ENCODE data around the gene UBL7.

DNA sequence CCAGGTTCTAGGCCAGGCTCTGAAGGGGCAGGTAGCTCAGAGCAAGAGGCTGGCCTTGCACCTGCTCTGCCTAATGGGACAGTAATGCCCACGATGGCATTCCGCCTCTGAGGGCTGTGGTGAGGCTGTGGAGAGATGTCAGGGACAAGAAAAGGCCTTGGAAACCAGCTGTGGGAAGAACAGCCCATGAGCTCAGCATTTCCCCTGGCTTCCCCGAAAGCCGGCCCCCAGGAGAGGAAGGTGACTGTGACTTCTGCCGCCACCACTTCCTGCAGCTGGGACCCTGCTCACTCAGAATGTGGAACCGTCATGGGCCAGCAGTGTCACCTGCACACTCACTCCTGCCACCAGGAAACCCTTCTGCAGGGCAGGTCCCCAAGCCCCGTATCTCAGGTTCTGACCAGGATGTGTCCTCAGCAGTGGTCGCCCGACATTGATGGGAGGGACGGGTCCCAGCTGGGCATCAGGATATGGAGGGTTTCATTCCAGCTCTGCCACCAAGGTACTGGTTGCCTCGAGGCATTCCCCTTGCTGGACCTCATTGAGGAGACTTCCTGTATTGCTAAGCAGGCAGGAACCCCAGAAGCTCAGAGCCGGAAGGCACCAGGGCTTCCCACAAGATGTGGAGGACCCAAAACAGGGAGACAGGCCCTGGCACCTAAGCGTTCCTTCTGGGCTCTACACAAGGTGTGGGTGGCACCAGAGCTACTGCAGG is 57.9 kb downstream of the UBL7 start:
- TF ChIP-seq, protein P1, sequence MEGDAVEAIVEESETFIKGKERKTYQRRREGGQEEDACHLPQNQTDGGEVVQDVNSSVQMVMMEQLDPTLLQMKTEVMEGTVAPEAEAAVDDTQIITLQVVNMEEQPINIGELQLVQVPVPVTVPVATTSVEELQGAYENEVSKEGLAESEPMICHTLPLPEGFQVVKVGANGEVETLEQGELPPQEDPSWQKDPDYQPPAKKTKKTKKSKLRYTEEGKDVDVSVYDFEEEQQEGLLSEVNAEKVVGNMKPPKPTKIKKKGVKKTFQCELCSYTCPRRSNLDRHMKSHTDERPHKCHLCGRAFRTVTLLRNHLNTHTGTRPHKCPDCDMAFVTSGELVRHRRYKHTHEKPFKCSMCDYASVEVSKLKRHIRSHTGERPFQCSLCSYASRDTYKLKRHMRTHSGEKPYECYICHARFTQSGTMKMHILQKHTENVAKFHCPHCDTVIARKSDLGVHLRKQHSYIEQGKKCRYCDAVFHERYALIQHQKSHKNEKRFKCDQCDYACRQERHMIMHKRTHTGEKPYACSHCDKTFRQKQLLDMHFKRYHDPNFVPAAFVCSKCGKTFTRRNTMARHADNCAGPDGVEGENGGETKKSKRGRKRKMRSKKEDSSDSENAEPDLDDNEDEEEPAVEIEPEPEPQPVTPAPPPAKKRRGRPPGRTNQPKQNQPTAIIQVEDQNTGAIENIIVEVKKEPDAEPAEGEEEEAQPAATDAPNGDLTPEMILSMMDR (IDR thresholded peaks at IDR 0.05) = no peak
- TF ChIP-seq POLR2A (IDR thresholded peaks at IDR 0.05) = no peak

All from testis (tissue), 2 donors.